ENCODE data around the gene MYL1.

DNA sequence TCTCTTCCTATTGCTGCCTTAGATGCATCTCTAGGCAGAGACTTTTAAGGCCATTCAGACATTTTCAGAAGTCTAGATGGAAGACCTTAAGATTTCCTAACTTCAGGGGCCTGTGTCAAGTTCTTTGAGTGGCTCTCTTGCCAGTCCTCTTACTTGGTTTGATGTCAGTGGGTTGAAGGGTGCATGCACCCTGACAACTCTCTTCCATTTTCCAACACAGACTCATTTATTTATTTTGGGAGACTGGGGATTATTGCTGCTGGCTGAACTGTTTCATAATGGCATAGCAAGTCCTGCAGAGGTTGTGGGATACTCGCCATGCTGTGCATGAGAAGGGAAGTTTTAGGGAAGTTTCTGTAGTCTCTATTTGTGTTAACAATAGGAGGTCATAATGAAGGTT, 50.7 kb downstream of the MYL1 start:
- TF ChIP-seq POLR2A (IDR thresholded peaks at IDR 0.05; ENCODE audit: low read length): no peak
- no peak for TF ChIP-seq GATA1 (IDR thresholded peaks at IDR 0.05; ENCODE audit: low read depth, low read length)

All from erythroblast (primary cell).